GM18520 (cell line): ENCODE results near the gene IER3IP1.
"Not testable (repeated sequence)": the region's sequence is repeated elsewhere in the genome, so short reads cannot be mapped to it uniquely, and the experiment has no call there.

Source experiments
- ATAC-seq: cut with Tn5 transposase; IDR thresholded peaks from one replicate; pipeline ENCODE4 v1.9.1; 2021; ENCODE audit not compliant: unreplicated experiment

Gene IER3IP1

GRCh38 chr18:47175898-47176575 lies at the start of gene IER3IP1:
Gene IER3IP1, minus strand, starts transcription at chr18:47176364. Its CDS starts 87 bp downstream, at chr18:47176277.
- peak; percentile 72 for ATAC-seq

DNA sequence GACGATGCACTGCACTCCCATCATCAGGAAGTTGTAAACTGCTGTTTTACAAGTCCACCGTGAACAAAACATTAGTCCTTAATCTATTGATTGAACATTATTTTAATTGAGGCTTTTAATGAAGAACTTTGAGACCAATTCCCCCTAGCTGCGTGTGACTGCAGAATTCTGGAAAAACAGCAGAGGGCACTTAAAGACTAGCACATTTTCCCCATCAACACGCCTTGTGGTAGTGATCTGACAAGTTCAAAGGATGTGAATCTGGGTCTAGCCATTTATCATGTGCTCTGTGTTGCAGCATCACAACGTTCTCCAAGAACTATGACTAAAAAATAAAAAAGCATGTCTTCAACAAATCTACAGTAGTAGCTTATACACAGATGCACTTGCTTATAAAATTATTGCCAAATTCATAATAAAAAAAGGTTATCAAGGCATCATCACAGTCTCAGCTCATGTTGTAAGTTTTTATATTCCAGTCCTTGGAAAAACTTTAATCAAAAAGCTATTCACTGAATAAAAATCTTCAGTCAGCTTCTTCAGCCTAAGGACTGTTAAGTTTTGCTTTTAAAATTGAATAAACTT lies 39.5 kb upstream of the IER3IP1 start:
- no peak for ATAC-seq

DNA sequence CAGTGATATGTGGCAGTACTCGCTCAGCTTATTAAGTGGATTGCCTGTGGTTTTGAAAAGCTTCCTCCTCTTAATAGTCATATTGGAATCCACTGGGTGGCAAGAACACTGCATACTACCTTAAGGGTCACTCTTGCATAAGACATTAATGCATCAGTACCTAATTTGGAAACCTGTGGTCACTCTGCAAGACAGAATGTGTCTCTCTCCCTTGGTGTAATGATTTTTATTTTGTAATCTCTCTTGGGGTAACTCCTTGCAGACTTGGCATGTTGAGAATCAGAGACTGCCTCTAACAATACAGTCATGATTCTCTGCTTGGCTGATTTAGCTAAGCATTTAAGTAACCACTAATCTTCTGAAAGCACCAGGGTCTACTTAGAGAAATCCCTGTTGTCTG lies 33.0 kb upstream of the IER3IP1 start:
- ATAC-seq = no peak

DNA sequence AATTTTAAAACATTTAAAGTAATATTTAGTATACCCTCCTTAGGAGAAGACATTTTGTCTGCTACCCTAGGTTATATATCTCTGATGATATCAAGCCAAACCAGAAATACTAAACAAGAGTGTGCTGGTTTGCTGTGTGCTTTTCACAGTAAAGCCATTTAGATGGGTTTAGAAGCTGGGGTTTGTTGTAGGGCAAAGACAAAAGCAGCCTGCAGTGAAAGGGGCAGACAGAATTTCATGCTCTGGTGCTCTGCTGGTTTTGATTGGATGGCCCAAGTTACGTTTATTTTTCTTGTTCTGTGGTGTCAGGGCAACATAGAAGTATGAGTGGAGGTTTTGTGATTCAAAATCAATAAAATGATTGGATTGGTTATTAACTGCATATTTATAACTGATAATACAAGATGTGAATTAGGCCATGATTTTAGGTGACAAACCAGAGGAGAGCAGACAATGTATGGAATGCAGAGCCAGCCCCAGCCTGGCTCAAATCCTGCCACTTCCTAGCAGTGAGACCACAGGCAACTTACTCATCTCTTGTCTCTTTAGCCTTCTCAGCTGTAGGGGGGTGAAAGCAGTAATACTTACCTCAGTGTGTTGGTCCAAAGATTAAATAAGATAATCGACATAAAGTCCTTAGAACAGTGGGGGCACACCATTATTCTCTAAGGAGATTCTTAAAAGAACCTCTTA lies 30.9 kb upstream of the IER3IP1 start:
- ATAC-seq = no peak

- no peak for ATAC-seq
Measured at GRCh38 chr18:47204908-47205522, 28.9 kb upstream of the IER3IP1 start.

GRCh38 chr18:47203626-47204464 lies 27.7 kb upstream of the IER3IP1 start:
- no peak for ATAC-seq

DNA sequence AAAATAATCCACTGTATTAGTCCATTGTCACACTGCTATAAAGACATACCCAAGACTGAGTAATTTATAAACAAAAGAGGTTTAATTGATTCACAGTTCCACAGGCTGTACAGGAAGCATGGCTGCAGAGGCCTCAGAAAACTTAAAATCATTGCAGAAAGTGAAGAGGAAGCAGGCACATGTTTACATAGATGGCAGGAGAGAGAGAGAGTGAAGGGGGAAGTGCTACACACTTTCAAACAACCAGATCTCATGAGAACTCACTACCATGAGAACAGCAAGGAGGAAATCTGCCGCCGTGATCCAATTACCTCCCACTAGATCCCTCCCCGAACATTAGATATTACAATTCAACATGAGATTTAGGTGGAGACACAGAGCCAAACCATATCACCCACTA lies 19.8 kb upstream of the IER3IP1 start:
- ATAC-seq = not testable (repeated sequence)

DNA sequence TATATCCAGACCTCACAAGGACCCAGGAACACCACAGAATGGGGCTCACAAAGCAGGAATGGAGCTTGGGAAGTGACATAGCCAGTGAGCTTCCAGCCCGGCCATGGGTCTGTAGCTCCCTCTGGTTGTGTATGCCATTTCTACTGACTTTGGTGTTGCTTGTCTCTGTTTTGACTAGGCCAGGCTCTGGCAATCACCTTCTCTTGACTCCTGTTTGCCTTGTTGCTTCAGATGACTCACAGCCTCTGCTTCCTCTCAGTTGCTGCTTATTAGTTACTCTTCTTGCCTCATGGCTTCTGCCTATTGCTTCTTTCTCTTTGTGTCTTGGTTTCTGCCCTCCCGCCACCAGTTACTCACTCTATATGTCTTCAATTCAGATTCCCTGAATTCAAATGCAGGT lies 15.8 kb upstream of the IER3IP1 start:
- no peak for ATAC-seq

- no peak for ATAC-seq
Measured at GRCh38 chr18:47187721-47188120, 11.6 kb upstream of the IER3IP1 start.

- no peak for ATAC-seq
Measured at GRCh38 chr18:47184419-47185050, 8.4 kb upstream of the IER3IP1 start.

DNA sequence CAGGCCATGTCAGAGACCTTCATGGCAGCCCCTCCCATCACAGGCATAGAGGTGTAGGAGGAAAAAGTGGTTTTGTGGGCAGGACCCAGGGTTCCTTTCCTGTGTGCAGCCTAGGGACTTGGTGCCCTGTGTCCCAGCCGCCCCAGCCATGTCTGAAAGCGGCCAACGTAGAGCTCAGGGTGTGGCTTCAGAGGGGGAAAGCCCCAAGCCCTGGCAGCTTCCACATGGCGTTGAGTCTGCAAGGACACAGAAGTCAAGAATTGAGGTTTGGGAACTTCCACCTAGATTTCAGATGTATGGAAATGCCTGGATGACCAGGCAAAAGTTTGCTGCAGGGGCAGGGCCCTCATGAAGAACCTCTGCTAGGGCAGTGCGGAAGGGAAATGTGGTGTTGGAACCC lies 6.0 kb upstream of the IER3IP1 start:
- ATAC-seq = not testable (repeated sequence)

DNA sequence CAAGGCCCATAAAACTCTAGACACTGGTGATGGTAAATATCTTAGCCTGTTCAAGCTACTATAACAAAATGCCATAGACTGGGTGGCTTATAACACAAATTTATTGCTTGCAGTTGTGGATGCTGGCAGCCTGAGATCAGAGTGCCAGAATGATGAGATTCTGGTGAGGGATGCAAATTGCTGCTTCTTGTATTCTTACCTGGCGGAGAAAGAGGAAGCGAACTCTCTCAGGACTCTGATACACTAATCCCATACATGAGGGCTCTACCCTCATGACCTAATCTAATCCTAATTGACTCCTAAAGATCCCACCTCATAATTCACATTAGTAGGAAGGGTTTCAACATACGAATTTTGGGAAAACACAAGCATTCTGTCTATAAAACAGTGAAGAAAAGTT lies 4.6 kb upstream of the IER3IP1 start:
- no peak for ATAC-seq

DNA sequence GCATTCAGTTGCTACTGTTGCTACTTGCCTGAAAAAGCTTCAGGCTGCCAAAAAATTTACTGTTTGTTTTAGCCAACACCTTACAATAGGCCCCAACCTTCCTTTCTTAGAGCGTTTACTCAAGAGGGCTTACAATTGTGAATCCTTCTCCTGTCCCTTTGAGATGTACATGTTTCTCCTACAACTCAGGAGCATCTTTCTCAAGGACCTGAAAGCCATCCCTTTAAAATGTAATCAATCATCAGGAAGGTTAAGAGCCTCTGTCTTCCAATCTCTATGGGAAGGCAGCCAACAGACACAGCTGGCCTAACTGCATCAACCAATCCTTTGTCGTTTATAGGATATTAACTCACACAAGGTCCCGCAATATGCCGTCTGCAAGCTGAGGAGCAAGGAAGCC lies 3.4 kb upstream of the IER3IP1 start:
- ATAC-seq = no peak

DNA sequence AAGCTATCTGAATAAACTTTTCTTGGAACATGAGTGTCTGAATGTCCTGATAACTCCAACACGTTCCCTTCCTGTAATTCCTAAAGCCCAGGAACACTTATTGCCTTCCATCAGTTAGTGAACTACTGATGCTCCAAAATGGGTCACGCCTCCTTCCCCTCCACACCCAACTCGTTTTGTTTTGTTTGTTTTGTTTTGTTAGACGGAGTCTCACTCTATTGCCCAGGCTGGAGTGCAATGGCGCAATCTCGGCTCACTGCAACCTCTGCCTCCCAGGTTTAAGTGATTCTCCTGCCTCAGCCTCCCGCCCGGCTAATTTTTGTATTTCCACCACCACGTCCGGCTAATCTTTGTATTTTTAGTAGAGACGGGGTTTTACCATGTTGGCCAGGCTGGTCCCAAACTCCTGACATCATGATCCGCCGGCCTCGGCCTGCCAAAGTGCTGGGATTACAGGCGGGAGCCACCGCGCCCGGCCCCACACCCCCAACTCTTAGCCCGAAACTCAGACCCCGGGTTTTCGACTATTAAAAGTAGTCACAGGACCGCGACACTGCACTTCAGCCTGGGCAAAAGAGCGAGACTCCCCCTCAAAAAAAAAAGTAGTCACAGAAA lies 774 bp downstream of the IER3IP1 start:
- no peak for ATAC-seq

DNA sequence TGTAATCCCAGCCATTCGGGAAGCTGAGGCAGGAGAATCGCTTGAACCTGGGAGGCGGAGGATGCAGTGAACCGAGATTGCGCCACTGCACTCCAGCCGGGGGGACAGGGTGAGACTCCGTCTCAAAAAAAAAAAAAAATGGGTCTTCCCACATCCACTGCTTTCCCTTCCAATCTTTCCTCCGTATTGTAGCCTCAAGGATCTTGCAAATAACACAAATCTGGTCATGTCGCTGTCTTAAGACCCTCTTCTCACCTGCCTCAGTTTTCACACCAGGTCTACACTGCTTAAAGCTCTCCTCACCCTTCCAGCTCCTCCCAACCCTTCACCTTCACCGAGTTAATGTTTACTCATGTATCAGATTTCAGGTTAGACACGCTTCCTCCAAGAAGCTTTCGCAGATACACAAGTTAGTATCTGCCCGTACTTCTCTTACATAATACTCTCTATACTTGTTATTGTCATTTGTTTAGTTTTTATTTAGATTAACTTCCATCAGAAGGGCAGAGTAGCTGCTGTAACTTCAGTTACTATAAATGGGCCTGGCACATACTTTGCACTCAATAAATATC lies 1.5 kb downstream of the IER3IP1 start:
- ATAC-seq = no peak

DNA sequence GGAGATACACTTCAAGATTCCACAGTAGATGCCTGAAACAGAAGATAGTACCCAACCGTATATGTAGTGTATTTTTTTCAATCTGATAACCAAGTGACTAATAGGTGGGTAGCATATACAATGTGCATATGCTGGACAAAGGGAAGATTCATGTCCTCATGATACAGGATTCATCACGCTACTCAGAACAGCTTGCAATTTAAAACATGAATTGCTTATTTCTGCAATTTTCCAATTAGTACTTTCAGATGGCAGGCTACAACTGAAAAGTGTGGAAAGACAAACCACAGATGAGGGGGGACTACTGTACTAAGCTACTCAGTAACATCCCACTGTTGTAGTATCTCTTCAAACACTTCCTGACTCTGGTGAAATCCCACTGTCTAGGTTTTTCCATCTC lies 3.7 kb downstream of the IER3IP1 start:
- ATAC-seq = no peak

DNA sequence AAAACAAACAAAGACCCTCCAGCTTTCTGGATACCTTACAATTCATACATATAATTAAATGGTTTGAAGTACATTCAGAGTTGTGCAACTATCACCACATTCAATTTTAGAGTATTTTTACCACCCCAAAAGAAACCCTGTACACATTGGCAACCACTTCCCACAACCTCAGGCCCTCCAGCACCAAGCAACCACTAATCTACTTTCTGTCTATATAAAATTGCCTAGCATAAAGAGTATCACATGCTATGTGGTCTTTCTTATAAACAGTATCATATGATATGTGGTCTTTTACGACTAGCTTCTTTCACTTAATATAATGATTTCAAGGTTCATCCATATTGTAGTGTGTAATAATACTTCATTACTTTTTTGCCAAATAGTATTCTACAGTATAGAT lies 7.3 kb downstream of the IER3IP1 start:
- no peak for ATAC-seq

DNA sequence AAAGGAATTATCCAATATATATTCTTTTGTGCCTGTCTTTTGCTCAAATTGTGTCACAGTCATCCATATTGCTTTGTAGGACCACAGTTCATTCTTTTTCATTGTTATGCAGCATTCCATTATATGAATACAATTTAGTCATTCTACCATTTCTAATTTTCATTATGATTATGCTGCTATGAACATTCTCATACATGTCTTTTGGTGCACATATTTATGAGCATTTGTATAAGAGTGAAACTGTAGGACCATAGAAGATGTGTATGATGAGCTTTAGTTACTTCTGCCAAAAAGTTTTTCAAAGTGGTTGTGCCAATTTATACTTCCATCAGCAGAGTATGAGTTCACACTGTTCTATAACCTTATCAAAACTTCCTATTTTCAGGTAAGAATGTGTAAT lies 7.7 kb downstream of the IER3IP1 start:
- no peak for ATAC-seq

- no peak for ATAC-seq
Measured at GRCh38 chr18:47166294-47166693, 9.9 kb downstream of the IER3IP1 start.

- ATAC-seq = peak; percentile 74
Measured at GRCh38 chr18:47163241-47163640, 12.9 kb downstream of the IER3IP1 start.
